NCI-H748 (cell line): ENCODE results near the gene NIPBL.
A peak's percentile ranks its signal among the peaks of the same experiment; 100 is the strongest.
"Not testable (repeated sequence)": the region's sequence is repeated elsewhere in the genome, so short reads cannot be mapped to it uniquely, and the experiment has no call there.

Source experiments
- DNase-seq: peaks from one replicate; lab custom pipeline; 2025; ENCODE audit not compliant: unreplicated experiment; lab: John Stamatoyannopoulos, UW

Gene NIPBL

DNA sequence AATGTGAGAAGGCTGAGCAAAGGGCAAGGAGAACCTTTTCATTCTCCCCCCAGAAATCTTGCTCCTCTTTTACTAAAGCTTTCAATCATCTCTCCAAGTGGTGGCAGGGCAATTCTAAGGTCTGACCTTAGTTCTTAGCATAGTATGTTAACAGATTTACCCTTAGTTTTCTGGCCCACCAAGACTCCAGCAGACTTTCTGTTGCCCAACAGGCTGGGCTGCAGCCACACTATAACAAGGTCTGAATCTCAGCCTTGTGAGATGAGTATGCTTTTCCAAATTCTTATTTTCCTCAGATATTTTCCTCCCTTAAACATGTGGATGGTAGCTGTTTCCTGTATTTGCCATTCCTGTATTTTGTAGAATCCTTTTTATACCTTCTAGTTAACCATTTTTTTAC lies 69.5 kb downstream of the NIPBL start:
- no peak for DNase-seq

DNA sequence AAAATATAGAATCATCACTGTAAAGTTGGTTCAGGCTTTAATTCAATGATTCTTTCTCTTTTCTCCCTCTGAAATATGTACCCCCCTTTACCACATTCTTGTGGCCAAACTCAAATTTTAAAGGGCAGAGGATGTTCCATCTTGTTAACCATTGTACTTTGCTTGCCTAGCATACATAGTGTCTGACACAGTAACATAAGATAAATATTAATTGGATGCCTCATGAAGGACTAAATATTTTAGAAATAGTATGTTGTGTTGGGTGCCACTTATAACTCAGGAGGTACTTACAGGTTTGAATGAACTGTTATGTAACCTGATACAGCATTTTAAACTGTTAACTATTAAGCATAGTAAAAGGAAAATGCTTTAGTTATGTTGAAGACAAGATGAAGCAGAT lies 71.5 kb downstream of the NIPBL start:
- peak; percentile 19 for DNase-seq

DNA sequence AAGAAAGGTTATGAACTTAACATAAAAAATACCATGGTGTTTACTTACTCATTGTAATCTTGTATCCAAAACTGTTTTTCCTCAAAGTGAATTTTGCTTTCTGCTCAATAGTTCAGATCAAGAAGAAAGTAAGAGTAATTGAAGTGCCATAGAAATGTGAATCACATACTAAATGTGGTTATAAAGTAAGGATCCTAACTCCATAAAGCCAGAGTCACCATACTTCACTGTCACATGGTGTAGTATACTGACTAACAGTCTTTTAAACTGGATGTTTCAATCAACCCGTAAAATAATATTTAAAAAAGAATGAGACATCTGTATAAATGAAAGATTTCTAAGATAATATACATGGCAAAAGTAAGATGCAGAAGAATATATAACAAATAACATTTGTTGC lies 72.1 kb downstream of the NIPBL start:
- no peak for DNase-seq

DNA sequence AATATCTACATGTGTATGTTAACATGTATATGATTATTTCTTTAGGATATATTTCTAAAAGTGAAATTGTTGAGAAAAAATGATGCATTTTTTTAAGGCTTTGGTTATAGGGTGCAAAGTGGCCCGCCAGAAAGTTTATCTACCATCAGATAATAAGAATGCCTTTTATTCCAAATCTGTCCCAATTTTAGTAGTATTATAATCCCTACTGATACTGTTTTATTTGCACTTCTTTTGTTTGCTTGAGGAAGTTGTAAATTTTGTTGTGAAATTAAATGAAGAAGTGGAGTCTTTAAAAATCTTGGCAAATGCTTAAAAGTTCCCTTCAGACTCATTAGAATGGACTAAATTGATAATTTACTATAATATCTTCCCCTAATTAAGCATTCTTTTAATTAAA lies 73.0 kb downstream of the NIPBL start:
- no peak for DNase-seq

DNA sequence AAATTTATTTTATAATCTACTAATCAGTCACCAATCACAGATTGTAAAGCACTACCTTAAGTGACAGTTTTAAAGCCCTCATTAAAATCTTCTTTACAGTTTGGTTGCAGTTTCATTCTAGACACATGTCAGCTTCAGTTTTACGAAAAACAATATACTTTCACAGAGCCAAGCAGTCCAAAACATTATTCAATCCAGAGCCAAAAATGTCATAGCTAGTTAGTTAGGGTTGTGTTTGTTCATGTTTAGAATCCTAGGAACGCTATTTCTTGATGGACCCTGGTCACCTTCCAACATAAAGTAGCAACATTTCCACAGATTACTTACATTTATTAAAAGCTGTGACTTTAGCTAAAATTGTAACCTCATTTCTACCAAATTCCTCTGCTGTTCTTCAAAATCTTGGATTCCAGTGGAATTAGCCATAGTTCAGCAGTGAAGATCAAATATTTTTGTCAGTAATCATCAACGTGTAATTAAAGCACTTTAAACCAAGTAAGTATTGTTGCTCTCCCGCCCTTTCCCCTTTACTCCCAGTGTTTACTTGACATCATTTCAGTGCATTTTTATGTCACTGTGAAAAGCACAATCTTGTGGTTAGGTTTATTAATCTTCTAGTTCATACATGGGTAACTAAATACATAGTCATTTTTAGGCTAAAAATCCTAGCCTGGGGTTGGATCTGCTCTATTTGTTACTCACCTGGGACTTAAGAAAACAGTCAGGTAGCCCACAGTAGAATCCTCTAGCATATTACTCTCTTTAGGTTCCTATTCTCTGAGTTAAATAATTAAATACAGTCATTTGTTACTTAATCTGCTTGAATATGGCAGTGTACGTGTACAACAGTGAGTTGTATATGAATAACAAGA lies 74.3 kb downstream of the NIPBL start:
- no peak for DNase-seq

DNA sequence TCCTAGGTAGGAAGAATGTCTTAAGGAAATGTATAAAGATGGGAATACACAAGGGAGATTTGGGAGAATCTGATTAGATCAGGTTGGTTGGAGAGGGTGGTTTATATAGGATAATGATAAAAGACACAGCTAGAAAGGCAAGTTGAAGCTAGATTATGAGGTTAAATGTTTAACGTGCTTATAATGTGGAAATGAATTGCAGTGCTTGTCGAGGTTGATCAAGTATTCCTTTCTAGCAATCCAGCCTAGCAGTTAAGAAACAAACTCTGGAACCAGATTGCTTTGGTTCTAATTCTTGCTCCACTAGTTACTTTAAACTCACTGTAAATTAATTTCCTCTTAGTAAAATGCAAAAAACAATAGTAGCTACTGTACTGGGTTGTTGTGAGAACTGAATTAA lies 76.5 kb downstream of the NIPBL start:
- DNase-seq = no peak

DNA sequence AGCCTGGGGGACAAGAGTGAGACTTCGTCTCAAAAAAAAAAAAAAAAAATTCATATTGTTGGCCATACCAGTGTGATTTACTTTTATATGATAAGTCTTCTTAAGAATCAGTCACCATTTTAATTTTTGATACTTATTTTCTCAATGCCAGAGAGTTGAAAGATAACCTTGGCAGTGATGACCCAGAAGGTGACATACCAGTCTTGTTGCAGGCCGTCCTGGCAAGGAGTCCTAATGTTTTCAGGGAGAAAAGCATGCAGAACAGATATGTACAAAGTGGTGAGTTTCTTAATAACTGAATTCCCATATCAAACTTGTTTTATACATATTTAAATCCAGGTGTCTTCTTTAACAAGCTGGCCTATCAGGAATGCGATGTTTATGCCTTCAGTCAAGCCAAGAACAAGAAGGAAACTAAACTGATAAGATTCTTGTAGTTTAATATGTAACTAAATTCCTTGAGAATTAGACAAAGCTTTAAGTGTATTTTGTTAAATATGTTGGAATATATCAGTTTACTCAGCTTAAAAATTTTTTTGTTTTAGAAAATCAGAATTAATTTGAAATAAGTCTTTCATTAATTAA lies 81.5 kb downstream of the NIPBL start:
- DNase-seq = no peak

DNA sequence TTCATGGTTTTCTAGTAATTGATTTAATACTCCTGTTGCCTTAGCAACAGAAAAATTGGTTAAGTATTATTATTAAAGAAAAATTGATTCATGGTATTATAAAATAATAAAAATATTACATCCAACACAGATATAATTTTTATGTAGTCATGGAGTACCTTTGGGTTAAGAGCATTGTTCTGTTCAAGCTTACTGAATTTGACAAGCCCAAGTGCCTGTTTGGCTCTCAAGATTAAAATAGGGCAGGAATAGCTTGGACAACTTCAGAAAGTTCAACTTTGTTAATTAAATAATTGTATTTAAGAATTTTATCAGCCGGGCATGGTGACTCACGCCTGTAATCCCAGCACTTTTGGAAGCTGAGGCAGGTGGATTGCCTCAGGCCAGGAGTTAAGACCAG lies 82.0 kb downstream of the NIPBL start:
- DNase-seq = no peak

DNA sequence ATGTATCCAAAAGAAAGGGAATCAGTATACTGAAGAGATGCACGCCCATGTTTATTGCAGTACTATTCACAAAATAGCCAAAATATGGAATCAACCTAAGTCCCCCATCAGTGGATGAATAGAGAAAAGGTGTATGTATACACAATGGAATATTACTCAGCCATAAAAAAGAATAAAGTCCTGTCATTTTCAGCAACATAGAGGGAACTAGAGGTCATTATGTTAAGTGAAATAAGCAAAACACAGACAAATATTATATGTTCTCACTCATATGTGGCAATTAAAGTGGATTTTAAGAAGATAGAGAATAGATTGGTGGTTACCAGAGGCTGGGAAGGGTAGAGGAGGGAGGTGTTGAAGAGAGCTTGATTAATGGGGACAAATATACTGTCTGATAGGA lies 88.6 kb downstream of the NIPBL start:
- no peak for DNase-seq

DNA sequence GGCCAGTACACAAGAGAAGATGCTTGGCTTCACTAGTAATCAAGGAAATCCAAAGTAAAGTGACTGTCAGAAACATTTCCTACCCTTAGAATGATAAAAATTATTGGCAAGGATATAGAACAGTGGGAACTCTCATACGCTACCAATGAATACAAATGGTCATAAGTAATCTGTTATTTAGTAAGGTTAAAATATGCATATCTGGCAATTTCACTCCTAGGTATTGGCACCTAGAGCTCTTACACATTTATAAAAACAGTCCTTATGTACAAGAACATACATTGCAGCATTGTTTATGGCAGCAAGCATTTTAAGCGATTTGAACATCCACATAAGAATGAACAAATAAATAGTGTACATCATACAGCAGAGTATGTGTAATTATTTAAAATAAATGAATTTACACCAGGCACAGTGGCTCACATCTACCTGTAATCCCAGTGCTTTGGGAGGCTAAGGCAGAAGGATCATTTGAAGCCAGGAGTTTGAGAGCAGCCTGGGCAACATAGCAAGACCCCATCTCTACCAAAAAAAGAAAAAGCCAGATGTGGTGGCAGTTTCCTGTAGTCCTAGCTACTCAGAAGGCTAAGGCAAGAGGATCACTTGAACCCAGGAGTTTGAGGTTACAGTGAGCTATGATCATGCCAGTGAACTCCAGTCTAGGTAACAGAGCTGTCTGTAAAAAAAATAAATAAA lies 93.3 kb downstream of the NIPBL start:
- no peak for DNase-seq

DNA sequence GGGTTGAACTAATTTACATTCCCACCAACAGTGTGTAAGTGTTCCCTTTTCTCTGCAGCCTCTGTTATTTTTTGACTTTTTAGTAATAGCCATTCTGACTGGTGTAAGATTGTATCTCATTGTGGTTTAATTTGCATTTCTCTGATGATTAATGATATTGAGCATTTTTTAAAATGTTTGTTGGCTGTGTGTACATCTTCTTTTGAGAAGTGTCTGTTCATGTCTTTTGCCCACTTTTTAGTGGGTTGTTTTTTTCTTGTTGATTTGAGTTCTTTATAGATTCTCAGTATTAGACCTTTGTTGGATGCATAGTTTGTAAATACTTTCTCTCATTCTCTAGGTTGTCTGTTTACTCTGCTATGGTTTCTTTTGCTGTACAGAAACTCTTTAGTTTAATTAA lies 101.6 kb downstream of the NIPBL start:
- DNase-seq = no peak

DNA sequence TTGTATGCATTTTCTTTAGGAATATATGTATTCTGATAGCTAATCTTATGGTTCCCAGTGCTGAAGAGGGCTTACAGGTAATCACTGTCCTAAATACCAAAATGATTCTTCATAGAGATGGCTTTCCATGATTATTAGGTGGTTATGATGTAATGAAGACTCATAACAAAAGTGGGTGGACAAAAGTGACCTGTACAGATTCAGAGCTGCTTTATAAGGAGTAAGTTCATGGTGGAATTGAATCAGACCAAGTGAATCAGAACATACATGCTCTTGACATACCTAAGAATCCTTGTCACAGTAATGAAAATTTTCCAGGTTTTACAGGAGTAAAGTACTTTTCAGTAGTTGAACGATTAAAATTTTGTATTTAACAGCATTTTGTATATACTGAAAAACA lies 105.6 kb downstream of the NIPBL start:
- no peak for DNase-seq

DNA sequence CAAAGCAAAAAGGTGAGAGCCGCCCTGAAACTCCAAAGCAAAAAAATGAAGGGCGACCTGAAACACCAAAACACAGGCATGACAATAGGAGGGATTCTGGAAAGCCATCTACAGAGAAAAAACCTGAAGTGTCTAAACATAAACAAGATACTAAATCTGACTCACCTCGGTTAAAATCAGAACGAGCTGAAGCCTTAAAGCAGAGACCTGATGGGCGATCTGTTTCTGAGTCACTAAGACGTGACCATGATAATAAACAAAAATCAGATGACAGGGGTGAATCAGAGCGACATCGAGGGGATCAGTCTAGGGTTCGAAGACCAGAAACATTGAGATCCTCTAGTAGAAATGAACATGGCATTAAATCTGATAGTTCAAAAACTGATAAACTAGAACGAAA lies 108.8 kb downstream of the NIPBL start:
- DNase-seq = no peak

DNA sequence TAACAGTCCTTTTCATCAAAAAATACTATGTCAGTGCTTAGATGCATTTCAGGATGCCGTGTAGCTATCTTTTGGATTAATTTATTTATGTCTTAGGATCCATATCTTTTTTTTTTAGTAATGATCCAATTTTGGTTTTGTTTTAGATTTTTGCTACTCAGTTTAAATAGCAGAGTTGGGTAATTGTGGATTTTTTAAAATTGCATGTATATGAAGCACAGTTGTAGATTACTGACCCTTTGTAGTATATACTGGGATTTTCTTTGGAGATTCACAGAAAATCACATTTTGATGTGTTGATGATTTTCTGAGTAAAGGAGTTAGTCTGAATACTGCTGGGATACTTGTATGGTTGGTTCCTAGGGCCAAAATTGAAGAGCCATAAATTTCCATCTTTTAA lies 111.8 kb downstream of the NIPBL start:
- DNase-seq = no peak

DNA sequence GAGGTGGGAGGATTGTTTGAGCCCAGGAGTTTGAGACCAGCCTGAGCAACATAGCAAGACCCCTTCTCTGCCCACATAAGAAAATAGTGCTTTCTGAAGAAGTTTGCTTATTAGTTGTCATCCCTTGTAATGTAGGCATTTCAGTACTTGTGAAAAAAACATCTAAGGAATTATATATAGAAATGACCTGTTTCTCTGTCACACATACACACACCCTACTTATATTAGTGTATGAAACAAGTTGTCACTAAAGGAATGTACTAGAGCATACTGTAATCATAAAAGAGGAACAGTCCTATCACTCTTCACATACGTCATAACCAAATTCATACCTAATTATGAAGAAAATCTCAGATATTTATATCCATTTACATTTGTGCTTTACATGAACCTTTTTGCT lies 122.0 kb downstream of the NIPBL start:
- no peak for DNase-seq

DNA sequence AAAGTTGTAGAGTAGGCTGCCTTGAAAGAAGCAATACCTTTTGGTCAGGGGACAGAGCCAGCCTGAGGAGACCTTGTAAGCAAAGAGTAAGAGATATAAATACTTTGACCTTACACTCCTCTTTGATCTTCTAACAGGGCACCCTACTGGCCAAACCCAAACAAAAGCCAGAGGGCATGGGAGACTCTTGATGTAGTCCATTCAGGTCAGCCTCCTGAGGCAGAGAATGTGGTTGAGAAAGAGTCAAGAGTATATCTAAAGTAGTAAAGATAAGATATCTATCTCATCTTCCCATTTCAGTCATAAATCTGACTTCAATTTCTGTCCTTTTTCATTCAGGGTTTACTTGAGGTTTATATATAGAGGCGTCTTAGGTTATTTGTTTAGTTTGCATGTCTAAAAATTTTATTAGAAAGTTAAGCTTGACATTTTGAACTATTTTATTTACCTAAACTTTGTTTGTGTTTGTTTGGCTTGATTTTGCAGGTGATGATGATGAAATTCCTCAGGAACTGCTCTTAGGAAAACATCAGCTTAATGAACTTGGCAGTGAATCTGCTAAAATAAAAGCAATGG lies 125.7 kb downstream of the NIPBL start:
- DNase-seq = no peak

DNA sequence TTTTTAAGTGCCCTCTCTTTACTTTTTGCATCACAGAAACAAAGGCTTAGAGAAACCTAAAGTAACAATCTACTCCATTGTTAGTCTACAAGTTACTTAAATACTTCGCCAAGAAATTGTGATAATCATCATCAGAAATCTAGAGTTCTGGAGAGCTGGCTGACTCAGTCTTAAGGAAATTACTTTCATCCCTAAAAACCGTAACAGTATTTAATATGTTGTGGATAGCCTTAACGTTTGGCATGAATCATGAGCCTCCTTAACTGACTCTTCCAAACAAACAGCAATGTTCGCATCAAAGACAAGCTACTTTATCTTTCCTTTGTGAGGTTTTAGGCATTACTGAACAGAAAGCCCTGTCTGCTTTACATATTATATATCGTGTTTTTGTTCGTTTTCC lies 128.7 kb downstream of the NIPBL start:
- DNase-seq = no peak

DNA sequence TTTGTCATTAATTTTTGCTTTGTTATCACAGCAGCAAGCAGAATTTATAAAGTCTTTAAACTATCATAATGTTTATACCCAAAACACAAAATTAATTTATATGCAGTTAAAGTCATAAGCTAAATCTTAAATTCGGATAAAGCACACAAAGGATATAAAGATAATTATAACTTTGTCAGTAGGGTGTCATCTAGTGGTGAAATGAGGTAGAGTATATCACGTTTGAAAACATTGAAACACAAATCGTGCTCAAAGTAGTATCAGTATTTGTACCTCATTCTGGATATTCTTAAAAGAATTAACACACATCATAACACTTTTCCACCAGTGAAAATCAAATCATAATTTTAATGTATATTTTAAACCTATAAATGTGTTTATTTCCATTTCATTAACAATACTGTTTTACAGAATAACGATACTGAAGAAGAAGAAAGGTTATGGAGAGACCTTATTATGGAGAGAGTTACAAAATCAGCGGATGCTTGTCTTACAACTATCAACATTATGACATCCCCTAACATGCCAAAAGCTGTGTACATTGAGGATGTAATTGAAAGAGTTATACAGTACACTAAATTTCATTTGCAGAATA lies 129.5 kb downstream of the NIPBL start:
- peak; percentile 60 for DNase-seq

DNA sequence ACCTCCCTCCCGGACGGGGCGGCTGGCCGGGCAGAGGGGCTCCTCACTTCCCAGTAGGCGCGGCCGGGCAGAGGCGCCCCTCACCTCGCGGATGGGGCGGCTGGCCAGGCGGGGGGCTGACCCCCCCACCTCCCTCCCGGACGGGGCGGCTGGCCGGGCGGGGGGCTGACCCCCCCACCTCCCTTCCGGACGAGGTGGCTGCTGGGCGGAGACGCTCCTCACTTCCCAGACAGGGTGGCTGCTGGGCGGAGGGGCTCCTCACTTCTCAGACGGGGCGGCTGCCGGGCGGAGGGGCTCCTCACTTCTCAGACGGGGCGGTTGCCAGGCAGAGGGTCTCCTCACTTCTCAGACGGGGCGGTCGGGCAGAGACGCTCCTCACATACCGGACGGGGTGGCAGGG lies 136.6 kb downstream of the NIPBL start:
- DNase-seq = not testable (repeated sequence)

DNA sequence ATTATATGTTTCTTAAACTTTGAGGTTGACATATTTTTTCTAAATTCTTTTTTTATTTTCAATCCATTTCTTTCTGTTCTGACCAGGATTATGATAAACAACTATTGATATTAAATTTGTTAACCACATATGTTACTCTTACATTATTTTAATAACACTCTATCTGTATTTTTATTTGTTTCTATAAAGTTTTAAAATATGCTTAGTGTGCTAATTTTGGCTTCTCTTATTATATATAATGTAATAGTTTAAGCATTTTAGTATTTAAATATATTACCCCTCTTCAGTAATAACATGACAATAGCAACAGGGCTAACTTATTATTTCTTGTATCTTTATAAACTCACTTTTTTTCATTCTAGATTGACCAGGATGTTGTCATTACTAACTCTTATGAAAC lies 137.8 kb downstream of the NIPBL start:
- no peak for DNase-seq
